Progenitor cell of endocrine pancreas (in vitro differentiated cells): ENCODE results near the gene OR52R1. TPM values are rescaled to one million over a fixed set of nuclear protein-coding genes. Genes with fewer than 3 reads are reported as not detected.
"Not testable (repeated sequence)": the region's sequence is repeated elsewhere in the genome, so short reads cannot be mapped to it uniquely, and the experiment has no call there.

Experiments
- DNase-seq: peaks from one replicate; pipeline ENCODE4 v3.0.0; 2021; ENCODE audit warnings: low spot score; ENCODE audit not compliant: unreplicated experiment
- H3K27ac Mint-ChIP-seq: 2 replicates; pipeline ENCODE4 v1.8.0; 2021; ENCODE audit warnings: mild to moderate bottlenecking, moderate library complexity, mixed read lengths
- H3K27me3 Mint-ChIP-seq: 2 replicates; pipeline ENCODE4 v1.8.0; 2021; ENCODE audit warnings: mixed read lengths
- H3K36me3 Mint-ChIP-seq: 2 replicates; pipeline ENCODE4 v1.8.0; 2022; ENCODE audit warnings: mixed read lengths; ENCODE audit not compliant: insufficient read depth
- H3K4me1 Mint-ChIP-seq: 2 replicates; pipeline ENCODE4 v1.8.0; 2021; ENCODE audit warnings: low read depth, mixed read lengths
- H3K4me3 Mint-ChIP-seq: 2 replicates; pipeline ENCODE4 v1.8.0; 2021; ENCODE audit warnings: low read depth, mild to moderate bottlenecking, moderate library complexity, mixed read lengths
- H3K9me3 Mint-ChIP-seq: 2 replicates; pipeline ENCODE4 v1.8.0; 2021; ENCODE audit warnings: low read depth, mixed read lengths
- total RNA-seq: library from RNA; stranded (reverse); gene quantifications from 2 replicates; pipeline ENCODE4 v1.2.1, GENCODE V29; 2021
- TF ChIP-seq, protein P1 (sequence below): fragments of 200-600 bp; sonication (generic); IDR thresholded peaks from one replicate; pipeline ENCODE4 v1.5.0; 2021; ENCODE audit warnings: antibody characterized with exemption, mild to moderate bottlenecking; ENCODE audit not compliant: unreplicated experiment

Gene OR52R1
- total RNA-seq, 1 donor from 2014 or later: not detected

DNA sequence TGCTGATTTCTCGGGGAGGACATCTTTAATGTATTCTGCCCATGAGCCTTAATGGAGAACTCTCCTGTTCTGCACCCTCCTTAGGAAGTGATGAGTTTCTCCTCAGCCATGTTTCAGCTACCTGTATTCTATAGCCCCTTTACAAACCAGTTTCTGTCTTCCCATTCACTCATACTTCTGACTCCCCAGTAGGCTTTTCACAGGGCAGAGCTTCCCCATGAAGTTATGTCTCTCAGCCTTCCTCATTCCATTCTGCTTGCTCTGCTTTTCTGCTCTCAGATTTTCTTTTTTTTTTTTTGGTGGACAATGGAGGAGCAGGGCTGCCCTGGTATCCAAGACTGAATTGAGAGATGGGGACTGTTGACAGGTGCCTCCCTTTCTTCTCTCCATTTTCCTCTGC lies 4.3 kb upstream of the OR52R1 start:
- Mint-ChIP-seq H3K27ac (no peak overlapping the region), H3K4me1 (peaks cover 6% of the 10 kb centered on the region), H3K27me3 (no peaks in the 10 kb centered on the region), H3K4me3 (no peak overlapping the region), H3K36me3 (no peaks in the 10 kb centered on the region), H3K9me3 (no peaks in the 10 kb centered on the region)
- DNase-seq: no peak
- TF ChIP-seq, protein P1, sequence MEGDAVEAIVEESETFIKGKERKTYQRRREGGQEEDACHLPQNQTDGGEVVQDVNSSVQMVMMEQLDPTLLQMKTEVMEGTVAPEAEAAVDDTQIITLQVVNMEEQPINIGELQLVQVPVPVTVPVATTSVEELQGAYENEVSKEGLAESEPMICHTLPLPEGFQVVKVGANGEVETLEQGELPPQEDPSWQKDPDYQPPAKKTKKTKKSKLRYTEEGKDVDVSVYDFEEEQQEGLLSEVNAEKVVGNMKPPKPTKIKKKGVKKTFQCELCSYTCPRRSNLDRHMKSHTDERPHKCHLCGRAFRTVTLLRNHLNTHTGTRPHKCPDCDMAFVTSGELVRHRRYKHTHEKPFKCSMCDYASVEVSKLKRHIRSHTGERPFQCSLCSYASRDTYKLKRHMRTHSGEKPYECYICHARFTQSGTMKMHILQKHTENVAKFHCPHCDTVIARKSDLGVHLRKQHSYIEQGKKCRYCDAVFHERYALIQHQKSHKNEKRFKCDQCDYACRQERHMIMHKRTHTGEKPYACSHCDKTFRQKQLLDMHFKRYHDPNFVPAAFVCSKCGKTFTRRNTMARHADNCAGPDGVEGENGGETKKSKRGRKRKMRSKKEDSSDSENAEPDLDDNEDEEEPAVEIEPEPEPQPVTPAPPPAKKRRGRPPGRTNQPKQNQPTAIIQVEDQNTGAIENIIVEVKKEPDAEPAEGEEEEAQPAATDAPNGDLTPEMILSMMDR: no peak

DNA sequence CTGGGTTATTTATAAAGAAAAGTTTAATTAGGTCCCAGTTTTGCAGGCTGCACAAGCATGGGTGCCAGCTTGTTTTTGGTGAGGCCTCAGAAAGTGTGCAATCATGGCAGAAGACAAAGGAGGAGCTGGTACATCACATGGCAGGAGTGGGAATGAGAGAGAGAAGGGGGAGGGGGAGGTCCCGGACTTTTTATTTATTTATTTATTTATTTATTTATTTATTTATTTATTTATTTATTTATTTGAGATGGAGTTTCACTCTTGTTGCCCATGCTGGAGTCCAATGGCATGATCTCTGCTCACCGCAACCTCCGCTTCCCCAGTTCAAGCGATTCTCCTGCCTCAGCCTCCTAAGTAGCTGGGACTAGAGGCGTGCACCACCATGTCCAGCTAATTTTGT lies 2.9 kb downstream of the OR52R1 start:
- H3K27me3 Mint-ChIP-seq, H3K27ac Mint-ChIP-seq: not testable (repeated sequence)
- H3K9me3 Mint-ChIP-seq: peaks cover 15% of the 10 kb centered on the region

DNA sequence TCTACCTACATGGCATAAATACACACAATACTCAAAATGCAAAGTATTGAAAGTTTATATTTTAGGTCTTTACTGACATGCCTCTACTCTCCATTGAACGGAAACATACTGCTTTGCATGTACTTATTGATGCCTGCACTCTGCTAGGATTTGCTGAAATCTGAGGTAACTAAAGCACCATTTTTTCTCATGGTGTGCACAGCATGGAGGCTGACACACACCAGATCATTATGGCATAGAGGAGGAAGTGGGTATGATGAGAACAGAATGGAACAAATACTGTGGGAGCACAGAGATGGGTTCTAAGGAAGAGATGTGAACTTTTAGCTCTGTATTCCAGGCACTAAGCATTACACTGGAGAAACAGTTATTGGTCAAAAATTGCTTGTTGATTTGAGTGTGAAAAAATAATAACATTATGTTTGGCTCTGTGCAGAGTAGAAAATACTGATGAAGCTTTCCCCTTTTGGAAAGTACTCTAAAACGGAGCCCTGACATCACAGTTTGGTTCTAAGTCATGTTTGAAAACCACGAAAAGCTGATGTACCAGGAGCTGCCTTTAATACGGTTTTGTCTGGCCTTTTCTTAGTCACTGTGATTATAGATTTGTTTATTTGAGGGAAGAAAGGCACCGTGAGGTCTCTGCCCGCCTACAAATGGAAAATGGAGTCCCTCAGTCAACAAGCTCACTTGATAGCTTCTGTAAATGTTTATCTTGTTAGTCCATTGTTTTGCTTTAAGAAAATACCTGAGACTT lies 5.6 kb downstream of the OR52R1 start:
- H3K4me3 Mint-ChIP-seq: no peak overlapping the region
- DNase-seq: no peak
- TF ChIP-seq, protein P1: no peak
- peaks cover 12% of the 10 kb centered on the region for H3K4me1 Mint-ChIP-seq
- no peaks in the 10 kb centered on the region for H3K27me3 Mint-ChIP-seq
- H3K36me3 Mint-ChIP-seq: peaks cover 2% of the 10 kb centered on the region
- H3K27ac Mint-ChIP-seq: no peak overlapping the region
- peaks cover 15% of the 10 kb centered on the region for H3K9me3 Mint-ChIP-seq

More for the DNA sequence above, 2.9 kb downstream of the OR52R1 start:
- H3K4me3 Mint-ChIP-seq, DNase-seq, H3K4me1 Mint-ChIP-seq, H3K36me3 Mint-ChIP-seq: not testable (repeated sequence)

DNA sequence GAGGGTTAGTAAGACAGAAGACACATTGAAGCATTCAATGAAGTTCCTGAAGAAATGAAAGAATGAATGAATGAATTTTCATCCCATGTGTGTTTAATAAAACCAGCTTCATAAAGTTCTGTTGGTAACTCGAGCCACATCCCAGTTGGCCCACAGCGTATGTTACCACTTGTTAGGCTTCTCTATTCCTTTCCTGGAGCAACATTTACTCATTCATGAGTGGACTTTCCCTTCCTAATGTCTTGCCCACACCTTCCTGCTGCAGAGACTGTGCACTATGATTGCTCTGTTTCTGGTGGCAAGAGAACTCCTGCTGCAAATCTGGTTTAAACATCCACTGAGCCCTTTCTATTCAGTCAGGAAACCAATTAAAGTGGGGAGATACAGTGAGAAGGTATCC lies 7.0 kb downstream of the OR52R1 start:
- no peak overlapping the region for H3K4me3 Mint-ChIP-seq

DNA sequence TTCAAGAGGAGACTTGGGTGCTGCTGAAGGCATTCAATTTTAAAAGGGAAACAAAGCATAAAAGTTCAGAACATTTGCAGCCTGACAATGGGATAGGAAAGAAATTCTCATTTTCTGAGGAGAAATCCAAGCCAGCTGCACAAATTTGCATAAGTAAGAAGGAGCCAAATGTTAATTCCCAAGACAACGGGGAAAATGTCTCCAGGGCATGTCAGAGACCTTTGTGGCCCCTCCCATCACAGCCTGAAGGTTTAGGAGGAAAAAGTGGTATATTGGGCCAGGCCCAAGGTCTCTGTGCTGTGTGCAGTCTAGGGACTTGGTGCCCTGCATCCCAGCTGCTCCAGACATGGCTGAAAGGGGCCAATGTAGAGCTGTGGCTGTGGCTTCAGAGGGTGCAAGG lies 21.7 kb downstream of the OR52R1 start:
- no peak overlapping the region for H3K4me3 Mint-ChIP-seq
- no peaks in the 10 kb centered on the region for H3K27me3 Mint-ChIP-seq
- no peaks in the 10 kb centered on the region for H3K4me1 Mint-ChIP-seq
- no peaks in the 10 kb centered on the region for H3K36me3 Mint-ChIP-seq
- TF ChIP-seq, protein P1: no peak
- no peak for DNase-seq
- H3K9me3 Mint-ChIP-seq: peaks cover 17% of the 10 kb centered on the region
- no peak overlapping the region for H3K27ac Mint-ChIP-seq

More for the DNA sequence above, 7.0 kb downstream of the OR52R1 start:
- peaks cover 14% of the 10 kb centered on the region for H3K4me1 Mint-ChIP-seq
- no peaks in the 10 kb centered on the region for H3K27me3 Mint-ChIP-seq
- no peak for DNase-seq
- H3K27ac Mint-ChIP-seq: no peak overlapping the region
- peaks cover 15% of the 10 kb centered on the region for H3K9me3 Mint-ChIP-seq
- TF ChIP-seq, protein P1: no peak
- peaks cover 2% of the 10 kb centered on the region for H3K36me3 Mint-ChIP-seq

DNA sequence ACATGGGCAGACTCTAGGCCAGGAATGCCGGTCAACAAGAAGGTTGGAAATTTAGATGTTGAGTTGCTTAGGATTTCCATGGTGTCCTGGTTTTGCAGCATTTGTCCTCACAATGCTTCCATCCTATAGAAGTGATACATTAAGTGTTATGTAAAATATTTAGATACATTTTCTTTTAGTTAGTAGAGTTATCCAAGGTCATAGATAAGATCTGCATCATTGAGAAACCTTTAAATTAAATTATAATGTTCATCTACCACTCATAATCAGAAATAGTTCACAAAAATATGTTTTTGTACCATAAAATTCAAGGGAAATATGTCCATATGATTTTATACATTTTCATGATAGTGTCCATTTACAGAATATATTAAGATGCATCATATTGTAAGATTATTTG lies 34.3 kb downstream of the OR52R1 start, which contains the start of gene OR51F1:
TSS of gene OR51F1 (minus strand) at position 101 of the 400 bp plus-strand sequence. CDS start at position 101, 0 bp downstream.
- TF ChIP-seq, protein P1: no peak
- Mint-ChIP-seq H3K36me3 (no peaks in the 10 kb centered on the region), H3K27ac (no peak within 1 kb of the TSS), H3K4me1 (no peaks in the 10 kb centered on the region), H3K4me3 (no peak within 1 kb of the TSS), H3K27me3 (no peaks in the 10 kb centered on the region), H3K9me3 (peaks cover 4% of the 10 kb centered on the region)
- no peak for DNase-seq
